NCI-H128 (cell line): Measurements from ENCODE around the gene RXFP1.

Experiments
- DNase-seq: peaks from one replicate; lab custom pipeline; 2025; ENCODE audit not compliant: unreplicated experiment; lab: John Stamatoyannopoulos, UW

RXFP1 gene

DNA sequence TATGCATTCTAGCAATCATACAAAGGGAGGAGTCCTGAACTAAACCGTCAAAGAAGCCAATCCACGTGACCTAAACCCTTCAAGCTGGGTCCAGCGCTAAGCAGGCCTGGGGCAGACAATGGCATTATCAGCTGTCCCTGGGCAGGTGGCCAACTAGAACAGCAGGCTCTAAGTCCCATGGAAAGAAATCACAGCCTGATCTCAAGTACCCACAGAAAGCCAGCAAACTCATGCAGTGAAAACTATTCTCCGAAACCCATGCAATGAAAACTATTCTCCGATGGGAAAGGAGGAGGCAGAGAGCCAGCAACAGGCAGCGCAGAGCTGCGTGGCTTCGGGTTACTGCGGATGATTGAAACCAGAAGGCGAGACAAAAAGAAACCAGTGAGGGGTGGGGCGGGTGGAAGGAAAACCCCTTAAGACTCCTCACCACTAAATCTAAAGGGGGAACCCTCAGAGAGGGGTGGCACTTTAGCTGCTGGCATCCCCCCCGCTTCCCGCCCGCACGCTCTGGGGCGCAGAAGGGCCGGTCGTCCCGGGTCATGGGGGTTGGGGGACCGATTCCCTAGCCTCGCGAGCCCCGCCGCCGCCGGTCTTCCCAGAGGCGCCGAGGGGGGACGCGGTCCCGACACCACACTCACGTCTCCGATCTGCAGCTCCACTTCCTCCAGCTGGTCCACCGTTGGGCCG is 149.4 kb downstream of the RXFP1 start:
- peak; percentile 29 for DNase-seq

DNA sequence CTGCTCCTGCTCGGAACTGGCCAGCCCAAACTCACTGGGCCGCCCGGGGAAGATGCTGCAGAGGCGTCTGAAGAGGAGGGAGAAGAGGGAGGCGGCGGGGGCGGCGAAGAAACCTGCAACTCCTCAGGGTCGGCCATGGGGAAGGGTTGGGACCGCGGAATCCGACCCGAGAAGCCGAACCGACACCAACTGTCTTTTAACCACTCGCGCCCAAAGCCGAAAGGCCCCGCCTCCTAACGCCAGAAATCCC is 149.9 kb downstream of the RXFP1 start, which contains the start of gene C4orf46:
Gene C4orf46, minus strand, starts transcription at position 223 of the 250 bp plus-strand sequence. Its CDS starts 86 bp downstream, at position 137.
- no peak for DNase-seq

DNA sequence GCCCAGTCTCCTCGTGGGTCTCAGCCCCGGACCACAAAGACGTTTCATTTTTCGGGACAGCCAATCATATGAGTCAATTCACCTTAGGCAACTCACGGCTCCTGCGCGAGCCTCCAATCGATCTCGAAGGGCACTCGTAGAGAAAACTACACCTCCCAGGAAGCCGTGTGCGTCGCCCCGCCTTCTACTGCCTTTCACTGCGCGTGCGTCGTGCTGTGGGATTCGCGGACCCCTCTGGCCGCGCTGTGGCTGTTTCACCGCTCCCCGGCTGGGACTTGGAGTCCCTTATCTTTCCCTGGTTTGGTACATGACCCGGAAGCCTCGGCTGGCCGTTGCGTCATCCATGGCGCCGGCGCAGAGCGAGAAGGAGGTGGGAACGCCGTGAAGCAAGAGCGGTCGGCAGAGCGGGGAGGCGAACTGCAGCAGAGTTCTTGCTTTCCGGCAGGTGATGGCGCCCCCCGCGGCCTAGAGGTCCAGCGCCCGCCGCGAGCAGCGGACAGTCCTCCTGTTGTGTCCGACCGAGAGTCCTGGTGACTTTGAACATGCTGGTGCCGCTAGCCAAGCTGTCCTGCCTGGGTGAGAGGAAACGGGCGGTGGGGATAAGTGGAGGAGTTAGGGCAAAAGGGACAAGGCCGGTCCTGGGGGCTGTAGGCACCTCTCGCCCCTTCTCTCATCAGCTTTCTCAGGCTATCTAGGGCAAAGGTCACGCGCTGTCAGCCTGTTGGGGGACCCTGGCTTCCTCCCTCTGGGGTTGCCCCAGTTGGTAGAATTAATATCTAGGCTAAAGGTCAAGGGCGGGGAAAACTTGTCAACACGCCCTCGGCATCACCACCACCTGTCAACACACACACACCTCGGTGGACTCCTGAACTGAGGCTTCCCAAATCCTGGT is 150.5 kb downstream of the RXFP1 start, which contains the start of gene ETFDH:
Gene ETFDH, plus strand, starts transcription at position 382 of the 892 bp plus-strand sequence. Its CDS starts 161 bp downstream, at position 543.
- DNase-seq: peak; percentile 99

DNA sequence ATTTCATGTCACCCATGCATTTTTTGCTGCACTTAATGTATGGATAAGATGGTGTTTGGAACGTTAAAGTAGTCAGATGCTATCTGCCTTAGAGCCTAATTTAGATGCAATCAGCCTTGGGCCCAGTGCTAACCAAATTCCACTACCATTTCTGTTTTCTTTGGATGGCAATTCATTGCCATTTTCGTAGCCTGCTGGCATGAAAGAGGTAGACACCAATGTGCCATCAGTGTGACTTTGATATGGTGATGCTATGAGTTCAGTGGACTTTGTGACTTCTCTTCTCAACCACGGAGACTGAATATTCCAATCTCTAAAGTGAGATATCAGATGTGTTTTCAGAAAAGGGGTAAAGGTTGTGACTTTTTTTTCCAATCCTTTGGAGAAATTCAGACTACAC is 152.0 kb downstream of the RXFP1 start:
- no peak for DNase-seq

DNA sequence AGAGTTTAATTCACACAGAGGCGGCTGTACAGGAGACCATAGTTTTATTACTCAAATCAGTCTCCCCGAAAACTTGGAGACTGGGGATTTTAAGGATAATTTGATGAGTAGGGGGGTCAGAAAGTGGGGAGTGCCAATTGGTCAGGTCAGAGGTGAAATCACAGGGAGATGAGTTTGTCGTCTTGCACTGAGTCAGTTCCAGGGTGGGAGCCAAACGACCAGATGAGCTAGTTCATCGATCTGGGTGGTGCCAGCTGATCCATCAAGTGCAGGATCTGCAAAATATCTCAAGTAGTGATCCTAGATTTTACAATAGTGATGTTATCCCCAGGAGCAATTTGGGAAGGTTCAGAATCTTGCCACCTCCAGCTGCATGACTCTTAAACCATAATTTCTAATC is 154.4 kb downstream of the RXFP1 start:
- no peak for DNase-seq

GRCh38 chr4:158678767-158679166 is 157.1 kb downstream of the RXFP1 start:
- no peak for DNase-seq

GRCh38 chr4:158681629-158682028 is 159.9 kb downstream of the RXFP1 start:
- DNase-seq: no peak

DNA sequence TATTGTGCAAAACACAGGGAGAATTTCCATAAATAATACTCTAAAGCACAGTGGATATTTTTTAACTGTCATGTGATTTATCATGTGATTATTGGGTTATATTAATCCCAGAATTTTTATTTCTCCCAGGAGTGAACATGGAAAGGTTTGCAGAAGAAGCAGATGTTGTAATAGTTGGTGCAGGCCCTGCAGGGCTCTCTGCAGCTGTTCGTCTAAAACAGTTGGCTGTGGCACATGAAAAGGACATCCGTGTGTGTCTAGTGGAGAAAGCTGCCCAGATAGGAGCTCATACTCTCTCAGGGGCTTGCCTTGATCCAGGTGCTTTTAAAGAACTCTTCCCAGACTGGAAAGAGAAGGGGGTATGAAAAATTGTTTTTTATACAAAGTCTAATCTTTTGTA is 160.4 kb downstream of the RXFP1 start:
- no peak for DNase-seq

DNA sequence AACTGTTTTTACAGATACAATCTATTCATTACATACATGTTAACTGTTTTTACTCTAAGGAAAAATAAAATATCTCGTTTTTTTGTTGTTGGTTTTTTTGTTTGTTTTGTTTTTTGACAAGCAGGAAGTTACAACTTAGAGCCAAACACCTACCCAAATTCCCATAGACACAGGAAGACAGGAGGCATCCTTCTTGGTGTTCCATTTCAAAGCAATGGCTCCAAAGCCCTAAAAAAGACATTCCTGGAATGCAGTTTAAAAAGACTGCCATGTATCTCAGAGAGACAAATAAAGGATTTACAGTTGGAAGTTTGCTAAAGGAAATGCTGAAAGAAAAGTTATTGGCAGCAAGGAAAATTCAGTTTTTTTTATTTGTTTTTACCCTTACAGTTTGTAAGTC is 167.1 kb downstream of the RXFP1 start:
- DNase-seq: no peak
